ENCODE data around the gene TMEM132C. TPM values are rescaled to one million over a fixed set of nuclear protein-coding genes. Genes with fewer than 3 reads are reported as not detected.

Gene TMEM132C
- polyA plus RNA-seq, 4 donors: 1.9 to 3.7 (median 3.3) TPM

DNA sequence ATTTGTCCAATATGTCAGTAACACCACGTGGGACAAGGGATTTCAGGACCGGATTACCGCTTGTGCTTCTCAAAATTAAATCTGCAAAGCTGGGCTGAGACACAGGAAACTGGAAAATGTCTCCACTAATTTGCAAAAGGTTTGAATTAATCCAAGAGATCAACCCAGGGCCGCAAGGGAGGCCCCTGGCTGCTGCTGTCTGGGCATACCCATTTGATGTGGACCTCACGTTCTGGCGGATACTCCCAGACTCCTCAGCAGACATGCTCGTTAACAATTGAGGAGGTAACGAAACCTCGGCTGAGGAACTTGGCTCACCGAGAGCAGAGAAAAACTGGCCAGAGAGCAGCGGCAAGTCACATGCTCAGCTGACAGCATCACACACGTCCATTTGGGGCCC, 376.2 kb downstream of the TMEM132C start:
- no peak for DNase-seq (ENCODE audit: low read depth in 4 of 4, low spot score in 3 of 4)

- DNase-seq (ENCODE audit: low read depth in 4 of 4, low spot score in 3 of 4): no peak
These were observed 377.8 kb downstream of the TMEM132C start for GRCh38 chr12:128644664-128645296.

- no peak for DNase-seq (ENCODE audit: low read depth in 4 of 4, low spot score in 3 of 4)
These were observed 382.9 kb downstream of the TMEM132C start for GRCh38 chr12:128649902-128650301.

GRCh38 chr12:128652136-128652751, 385.3 kb downstream of the TMEM132C start:
- DNase-seq (ENCODE audit: low read depth in 4 of 4, low spot score in 3 of 4): no peak

- DNase-seq (ENCODE audit: low read depth in 4 of 4, low spot score in 3 of 4): no peak
These were observed 387.5 kb downstream of the TMEM132C start for GRCh38 chr12:128654468-128654867.

DNA sequence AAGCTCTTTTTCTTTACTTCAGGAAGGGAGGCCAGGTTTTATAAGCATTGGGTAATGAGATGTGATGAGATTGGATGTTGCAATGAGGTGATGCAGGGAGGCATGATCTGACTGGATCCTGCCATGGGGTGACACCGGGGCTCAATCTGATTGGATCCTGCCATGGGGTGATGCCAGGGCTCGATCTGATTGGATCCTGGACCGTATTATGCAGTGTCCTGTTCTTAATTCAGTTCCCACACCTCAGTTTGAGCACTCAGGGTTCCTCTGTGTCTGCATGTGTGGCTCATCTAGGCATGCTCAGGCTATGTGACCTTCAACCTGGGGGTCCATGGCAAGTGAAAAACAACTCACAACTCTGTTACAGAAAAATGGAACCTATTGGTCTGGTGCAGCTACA, 390.4 kb downstream of the TMEM132C start:
- DNase-seq (ENCODE audit: low read depth in 4 of 4, low spot score in 3 of 4): no peak

GRCh38 chr12:128660532-128661225, 393.7 kb downstream of the TMEM132C start:
- DNase-seq (ENCODE audit: low read depth in 4 of 4, low spot score in 3 of 4): no peak

GRCh38 chr12:128661226-128661569, 394.2 kb downstream of the TMEM132C start:
- DNase-seq (ENCODE audit: low read depth in 4 of 4, low spot score in 3 of 4): no peak

- peak in 1 of 4 donors; percentile 20 for DNase-seq (ENCODE audit: low read depth in 4 of 4, low spot score in 3 of 4)
These were observed 395.1 kb downstream of the TMEM132C start for GRCh38 chr12:128662101-128662500.

DNA sequence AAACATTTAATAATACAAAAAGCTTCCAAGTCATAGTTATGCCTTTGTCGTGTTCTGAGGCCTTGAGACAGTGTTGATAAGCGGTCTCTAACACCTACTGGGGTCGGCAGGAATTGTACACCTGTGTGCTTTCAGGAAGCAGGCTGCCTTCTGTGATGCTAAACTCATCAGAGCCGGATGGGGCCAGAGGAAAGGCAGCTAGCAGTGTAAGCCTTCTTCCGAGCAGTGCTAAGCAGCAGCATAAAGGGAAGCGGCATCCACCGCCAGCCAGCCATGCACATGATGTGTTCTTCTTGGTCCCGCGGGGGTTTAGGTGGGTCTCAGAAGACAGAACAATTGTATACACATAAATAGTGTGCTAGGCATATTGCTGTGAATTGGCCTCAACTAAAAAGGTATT, 397.5 kb downstream of the TMEM132C start:
- DNase-seq (ENCODE audit: low read depth in 4 of 4, low spot score in 3 of 4): no peak

DNA sequence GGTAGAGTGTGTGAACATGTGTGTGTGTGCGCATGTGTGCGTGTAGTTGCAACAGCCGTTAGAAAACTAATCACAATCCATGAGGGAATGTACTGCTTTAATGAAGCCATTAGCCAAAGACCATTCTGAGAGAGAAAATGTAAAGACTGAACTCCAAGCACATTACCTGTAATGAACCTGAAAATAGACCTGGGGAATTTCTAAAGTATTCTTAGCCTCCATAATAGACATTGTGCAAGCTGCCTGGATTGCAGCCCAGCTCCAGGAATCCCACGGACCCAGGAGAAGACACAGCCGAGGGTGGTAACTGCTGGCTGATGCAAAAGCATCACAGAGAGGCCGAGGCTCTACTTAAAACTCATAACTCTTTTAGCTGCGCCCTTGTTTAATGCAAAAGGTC, 400.2 kb downstream of the TMEM132C start:
- no peak for DNase-seq (ENCODE audit: low read depth in 4 of 4, low spot score in 3 of 4)

- DNase-seq (ENCODE audit: low read depth in 4 of 4, low spot score in 3 of 4): no peak
These were observed 404.6 kb downstream of the TMEM132C start for GRCh38 chr12:128671528-128672042.

- no peak for DNase-seq (ENCODE audit: low read depth in 4 of 4, low spot score in 3 of 4)
These were observed 405.5 kb downstream of the TMEM132C start for GRCh38 chr12:128672428-128672827.

- no peak for DNase-seq (ENCODE audit: low read depth in 4 of 4, low spot score in 3 of 4)
These were observed 405.9 kb downstream of the TMEM132C start for GRCh38 chr12:128672893-128673292.

GRCh38 chr12:128675576-128675975, 408.6 kb downstream of the TMEM132C start:
- no peak for DNase-seq (ENCODE audit: low read depth in 4 of 4, low spot score in 3 of 4)

GRCh38 chr12:128680555-128680954, 413.6 kb downstream of the TMEM132C start:
- no peak for DNase-seq (ENCODE audit: low read depth in 4 of 4, low spot score in 3 of 4)

DNA sequence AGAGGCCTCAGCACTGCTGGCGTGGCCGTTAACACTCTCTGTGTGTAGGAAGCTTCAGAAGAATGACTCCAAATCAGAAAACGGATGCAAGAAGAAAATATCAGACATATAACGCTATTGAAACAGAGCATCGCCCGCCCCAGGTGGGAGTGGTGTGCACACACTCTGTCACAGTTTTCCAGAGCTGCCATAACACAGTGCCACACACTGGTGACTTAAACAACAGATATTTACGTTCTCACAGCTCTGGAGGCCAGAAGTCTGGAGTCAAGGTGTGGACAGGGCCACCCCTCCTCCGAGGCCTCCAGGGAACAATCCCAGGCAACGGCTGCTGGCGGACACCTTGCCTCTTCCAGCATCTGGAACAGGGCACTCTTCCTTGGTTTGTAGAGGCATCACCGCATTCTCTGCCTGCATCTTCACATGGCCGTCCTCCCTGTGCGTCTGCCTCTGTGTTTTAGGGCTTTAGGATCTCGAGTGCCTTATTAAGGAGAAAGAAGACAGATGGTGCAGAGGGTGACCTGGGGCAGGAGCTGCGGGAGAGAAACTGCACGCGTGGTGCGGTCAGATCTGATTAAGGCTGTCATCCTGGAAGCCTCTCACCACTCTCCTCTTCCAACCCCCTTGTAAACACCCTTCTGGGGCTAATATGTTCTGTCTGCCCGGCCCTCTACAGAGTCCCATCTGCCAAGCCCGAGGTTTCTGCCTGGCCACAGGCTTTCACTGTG, 415.7 kb downstream of the TMEM132C start:
- DNase-seq (ENCODE audit: low read depth in 4 of 4, low spot score in 3 of 4): no peak

GRCh38 chr12:128684352-128684751, 417.4 kb downstream of the TMEM132C start:
- no peak for DNase-seq (ENCODE audit: low read depth in 4 of 4, low spot score in 3 of 4)

DNA sequence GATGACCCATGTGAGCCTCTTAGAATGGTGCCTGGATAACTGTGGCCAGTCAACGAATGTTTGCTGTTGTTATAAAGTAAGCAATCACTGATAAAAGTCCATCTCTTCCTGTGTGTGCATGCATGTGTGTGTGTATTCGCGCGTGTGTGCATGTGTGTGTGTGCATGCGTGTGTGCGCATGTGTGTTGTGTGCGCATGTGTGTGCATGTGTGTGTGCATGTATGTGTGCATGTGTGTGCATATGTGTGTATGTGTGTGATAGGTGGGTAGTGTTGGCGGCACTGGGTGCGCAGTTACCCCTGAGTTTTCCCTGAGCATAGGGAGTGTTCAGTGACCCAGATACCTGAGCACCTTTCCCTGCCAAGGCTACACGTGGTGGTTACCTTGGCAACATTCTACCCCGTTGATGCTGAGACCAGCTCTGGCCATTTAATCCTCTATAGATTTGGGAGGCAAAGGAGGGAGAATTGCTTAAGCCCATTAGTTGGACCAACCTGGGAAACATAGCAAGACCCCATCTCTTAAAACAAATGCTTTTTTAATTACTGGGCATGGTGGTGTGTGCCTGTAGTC, 419.0 kb downstream of the TMEM132C start:
- DNase-seq (ENCODE audit: low read depth in 4 of 4, low spot score in 3 of 4): no peak

DNA sequence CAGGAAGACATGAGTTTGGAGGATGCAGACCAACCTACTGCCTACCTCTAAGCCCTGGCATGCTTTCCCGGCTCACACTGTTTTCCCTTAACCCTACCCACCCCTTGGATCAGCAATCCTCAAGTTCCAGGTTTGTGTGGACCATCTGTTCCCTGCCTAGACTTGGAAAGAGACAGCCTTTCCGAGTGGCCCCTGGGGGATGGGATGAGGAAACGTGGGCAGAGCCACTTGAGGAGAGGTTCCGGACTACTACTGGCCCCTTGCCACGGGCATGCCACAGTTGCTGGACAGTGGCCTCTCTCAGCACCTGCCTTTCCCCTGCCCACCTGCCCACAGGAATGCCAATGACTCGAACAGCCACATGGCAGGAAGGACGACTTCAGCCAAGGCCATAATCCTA, 420.9 kb downstream of the TMEM132C start:
- DNase-seq (ENCODE audit: low read depth in 4 of 4, low spot score in 3 of 4): no peak

- DNase-seq (ENCODE audit: low read depth in 4 of 4, low spot score in 3 of 4): no peak
These were observed 423.7 kb downstream of the TMEM132C start for GRCh38 chr12:128690641-128691040.
